ENCODE measurements around the gene NCKAP5. TPM values are rescaled to one million over a fixed set of nuclear protein-coding genes. Genes with fewer than 3 reads are reported as not detected.

The NCKAP5 gene
- total RNA-seq, 1 donor from 2014 or later = 0.26 TPM

DNA sequence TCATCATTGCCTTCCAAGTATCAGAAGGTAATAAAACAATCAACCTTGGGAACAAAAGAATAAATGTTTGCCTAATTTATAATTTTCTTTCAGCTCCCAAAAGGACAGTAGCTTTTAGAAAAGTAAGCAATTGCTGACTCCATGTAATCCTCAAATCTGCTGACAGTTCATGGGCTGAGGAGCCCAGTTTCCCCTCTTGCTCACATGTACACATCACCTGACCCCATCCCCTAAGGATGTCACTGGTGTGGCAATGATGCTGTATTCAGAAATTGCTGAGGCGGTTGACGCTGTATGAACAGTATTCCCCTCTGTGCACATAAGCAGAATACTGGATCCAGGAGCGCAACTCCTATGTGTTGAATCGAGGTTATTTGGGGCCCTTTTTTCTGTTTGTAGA is 842.1 kb downstream of the NCKAP5 start:
- FAIRE-seq (no peak), DNase-seq (ENCODE audit: low read depth) (no peak)
- no peaks in the 10 kb centered on the region for H3K27me3 ChIP-seq (ENCODE audit: control insufficient read depth, insufficient read depth, low read length)
- TF ChIP-seq, protein P1, sequence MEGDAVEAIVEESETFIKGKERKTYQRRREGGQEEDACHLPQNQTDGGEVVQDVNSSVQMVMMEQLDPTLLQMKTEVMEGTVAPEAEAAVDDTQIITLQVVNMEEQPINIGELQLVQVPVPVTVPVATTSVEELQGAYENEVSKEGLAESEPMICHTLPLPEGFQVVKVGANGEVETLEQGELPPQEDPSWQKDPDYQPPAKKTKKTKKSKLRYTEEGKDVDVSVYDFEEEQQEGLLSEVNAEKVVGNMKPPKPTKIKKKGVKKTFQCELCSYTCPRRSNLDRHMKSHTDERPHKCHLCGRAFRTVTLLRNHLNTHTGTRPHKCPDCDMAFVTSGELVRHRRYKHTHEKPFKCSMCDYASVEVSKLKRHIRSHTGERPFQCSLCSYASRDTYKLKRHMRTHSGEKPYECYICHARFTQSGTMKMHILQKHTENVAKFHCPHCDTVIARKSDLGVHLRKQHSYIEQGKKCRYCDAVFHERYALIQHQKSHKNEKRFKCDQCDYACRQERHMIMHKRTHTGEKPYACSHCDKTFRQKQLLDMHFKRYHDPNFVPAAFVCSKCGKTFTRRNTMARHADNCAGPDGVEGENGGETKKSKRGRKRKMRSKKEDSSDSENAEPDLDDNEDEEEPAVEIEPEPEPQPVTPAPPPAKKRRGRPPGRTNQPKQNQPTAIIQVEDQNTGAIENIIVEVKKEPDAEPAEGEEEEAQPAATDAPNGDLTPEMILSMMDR (IDR thresholded peaks at IDR 0.05; ENCODE audit: insufficient read depth, low read length, severe bottlenecking) = no peak
- H3K36me3 ChIP-seq (ENCODE audit: control insufficient read depth, insufficient read depth, low read length) = no peaks in the 10 kb centered on the region
- H3K4me3 ChIP-seq (ENCODE audit: low read depth, low read length) = no peak overlapping the region

DNA sequence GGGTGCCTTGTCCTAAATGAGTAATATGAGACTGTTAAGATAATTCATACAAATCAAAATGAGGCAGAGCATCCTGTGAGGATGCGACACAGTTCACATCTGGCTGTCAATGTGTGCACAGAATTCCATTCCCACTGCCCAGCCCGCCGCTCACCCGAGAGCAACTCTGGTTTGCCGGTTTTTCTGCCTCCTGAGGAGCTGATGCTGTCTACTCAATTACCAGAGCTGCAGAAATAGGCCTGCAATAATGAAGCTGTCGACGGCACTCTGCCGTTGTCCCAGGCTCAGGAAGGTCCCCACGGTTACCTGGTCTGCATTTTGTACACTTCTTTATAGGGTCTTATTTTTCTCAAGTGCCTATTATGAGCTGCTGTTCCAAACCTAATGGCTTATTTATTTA is 842.5 kb downstream of the NCKAP5 start:
- no peaks in the 10 kb centered on the region for H3K27me3 ChIP-seq (ENCODE audit: control insufficient read depth, insufficient read depth, low read length)
- TF ChIP-seq, protein P1 (IDR thresholded peaks at IDR 0.05; ENCODE audit: insufficient read depth, low read length, severe bottlenecking) = no peak
- no peak for FAIRE-seq

DNA sequence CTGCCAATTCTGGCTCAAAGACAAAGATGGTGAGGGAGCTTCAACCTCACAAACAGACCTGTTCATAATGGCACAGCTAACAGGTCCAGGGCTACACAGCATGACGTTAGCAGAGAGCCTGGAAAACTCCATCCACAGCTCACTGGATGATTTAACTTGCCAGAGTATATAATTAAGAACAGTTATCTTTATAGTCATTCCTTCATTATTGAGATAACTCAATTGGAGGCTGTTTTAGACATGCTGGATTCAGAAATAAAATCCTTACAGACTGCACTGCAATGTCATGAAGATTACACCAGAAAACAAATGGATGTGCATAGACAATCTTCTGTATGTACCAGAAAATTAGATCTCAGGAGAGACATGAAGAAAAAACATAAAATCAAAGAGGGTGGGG is 843.1 kb downstream of the NCKAP5 start:
- no peaks in the 10 kb centered on the region for H3K36me3 ChIP-seq (ENCODE audit: control insufficient read depth, insufficient read depth, low read length)
- no peaks in the 10 kb centered on the region for H3K27me3 ChIP-seq (ENCODE audit: control insufficient read depth, insufficient read depth, low read length)
- H3K4me3 ChIP-seq (ENCODE audit: low read depth, low read length) = no peak overlapping the region
- FAIRE-seq (no peak), DNase-seq (ENCODE audit: low read depth) (no peak)
- TF ChIP-seq, protein P1 (IDR thresholded peaks at IDR 0.05; ENCODE audit: insufficient read depth, low read length, severe bottlenecking) = no peak

More for the DNA sequence above, 842.5 kb downstream of the NCKAP5 start:
- H3K36me3 ChIP-seq (ENCODE audit: control insufficient read depth, insufficient read depth, low read length) = no peaks in the 10 kb centered on the region
- H3K4me3 ChIP-seq (ENCODE audit: low read depth, low read length) = no peak overlapping the region
- DNase-seq (ENCODE audit: low read depth) = no peak

DNA sequence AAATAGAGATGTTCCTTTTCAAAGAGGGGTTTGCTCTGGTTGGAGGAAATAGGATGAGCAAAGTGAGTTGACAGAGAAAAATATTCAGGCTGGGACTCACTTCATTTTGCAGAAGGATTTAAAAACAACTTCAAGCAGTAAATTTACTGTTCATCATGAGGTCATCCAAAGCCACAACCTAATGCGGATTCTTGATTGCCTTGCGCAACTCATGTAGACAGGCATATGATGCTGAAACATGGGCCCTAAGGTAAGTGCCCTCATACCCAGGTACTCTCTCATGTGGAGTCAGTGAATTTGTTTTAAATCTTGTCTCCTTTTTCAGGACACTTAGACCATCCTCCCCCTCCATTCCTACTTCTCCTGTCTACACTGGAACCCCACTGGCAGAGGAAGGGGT is 846.3 kb downstream of the NCKAP5 start:
- H3K27me3 ChIP-seq (ENCODE audit: control insufficient read depth, insufficient read depth, low read length) = no peaks in the 10 kb centered on the region
- no peaks in the 10 kb centered on the region for H3K36me3 ChIP-seq (ENCODE audit: control insufficient read depth, insufficient read depth, low read length)
- FAIRE-seq (no peak), DNase-seq (ENCODE audit: low read depth) (peak; percentile 5)
- TF ChIP-seq, protein P1 (IDR thresholded peaks at IDR 0.05; ENCODE audit: insufficient read depth, low read length, severe bottlenecking) = no peak
- H3K4me3 ChIP-seq (ENCODE audit: low read depth, low read length) = no peak overlapping the region

DNA sequence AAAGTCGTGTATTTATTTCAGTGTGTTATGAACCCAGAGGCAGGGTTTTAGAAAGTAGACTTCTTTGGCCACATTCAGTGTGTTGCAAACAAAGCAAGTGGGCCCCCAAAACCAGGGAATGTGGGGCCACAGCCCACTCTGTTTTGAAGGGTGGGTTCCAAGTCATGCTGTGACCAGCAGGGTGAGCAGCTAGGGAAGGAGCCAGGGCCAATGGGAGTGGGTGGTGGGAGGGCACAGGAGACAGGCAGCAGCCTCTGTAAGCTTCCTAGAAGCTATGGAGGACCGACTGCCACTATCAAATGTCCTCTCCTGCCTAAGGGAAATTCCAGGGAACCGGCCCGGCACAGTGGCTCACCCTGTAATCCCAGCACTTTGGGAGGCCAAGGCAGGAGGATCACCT is 847.9 kb downstream of the NCKAP5 start:
- FAIRE-seq (no peak), DNase-seq (ENCODE audit: low read depth) (no peak)
- Histone ChIP-seq H3K4me3 (ENCODE audit: low read depth, low read length) (no peak overlapping the region), H3K36me3 (ENCODE audit: control insufficient read depth, insufficient read depth, low read length) (no peaks in the 10 kb centered on the region), H3K27me3 (ENCODE audit: control insufficient read depth, insufficient read depth, low read length) (no peaks in the 10 kb centered on the region)
- TF ChIP-seq, protein P1 (IDR thresholded peaks at IDR 0.05; ENCODE audit: insufficient read depth, low read length, severe bottlenecking) = no peak

DNA sequence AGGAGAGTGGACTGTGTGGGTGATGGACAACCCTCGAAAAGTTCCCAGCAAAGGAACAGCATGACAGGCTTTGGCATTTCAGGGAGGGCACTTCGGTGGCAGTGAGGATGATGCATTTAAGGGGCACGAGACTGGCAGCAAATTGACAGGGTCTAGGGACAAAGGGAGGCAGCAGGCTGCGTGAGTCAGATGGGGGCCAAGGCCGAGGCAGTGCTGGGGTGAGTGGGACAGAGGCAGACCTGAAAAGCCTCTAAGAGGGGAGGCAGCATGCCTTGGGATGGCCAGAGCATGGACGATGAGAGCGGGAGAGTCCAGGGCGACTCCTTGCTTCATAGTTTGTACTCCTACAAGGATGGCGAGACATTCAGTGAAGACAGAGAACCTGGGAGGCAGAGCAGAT is 848.8 kb downstream of the NCKAP5 start:
- DNase-seq (ENCODE audit: low read depth) (no peak), FAIRE-seq (peak; percentile 60)
- H3K36me3 ChIP-seq (ENCODE audit: control insufficient read depth, insufficient read depth, low read length) = no peaks in the 10 kb centered on the region
- H3K4me3 ChIP-seq (ENCODE audit: low read depth, low read length) = no peak overlapping the region
- TF ChIP-seq, protein P1 (IDR thresholded peaks at IDR 0.05; ENCODE audit: insufficient read depth, low read length, severe bottlenecking) = no peak
- no peaks in the 10 kb centered on the region for H3K27me3 ChIP-seq (ENCODE audit: control insufficient read depth, insufficient read depth, low read length)

Measured in bronchial epithelial cell (primary cell).